Stimulated activated CD8-positive, alpha-beta memory T cell treated with anti-CD3 and anti-CD28 coated beads, Interleukin-15, amount 100 ng/mL, for 48 hours (primary cell): Measurements from ENCODE around the gene FOXC2.

Experiments used
- DNase-seq, 2 donors: peaks; one replicate each; pipeline ENCODE4 v3.0.0-alpha.2; 2020; ENCODE audit warnings: low read depth in 2 of 2

FOXC2 gene

DNA sequence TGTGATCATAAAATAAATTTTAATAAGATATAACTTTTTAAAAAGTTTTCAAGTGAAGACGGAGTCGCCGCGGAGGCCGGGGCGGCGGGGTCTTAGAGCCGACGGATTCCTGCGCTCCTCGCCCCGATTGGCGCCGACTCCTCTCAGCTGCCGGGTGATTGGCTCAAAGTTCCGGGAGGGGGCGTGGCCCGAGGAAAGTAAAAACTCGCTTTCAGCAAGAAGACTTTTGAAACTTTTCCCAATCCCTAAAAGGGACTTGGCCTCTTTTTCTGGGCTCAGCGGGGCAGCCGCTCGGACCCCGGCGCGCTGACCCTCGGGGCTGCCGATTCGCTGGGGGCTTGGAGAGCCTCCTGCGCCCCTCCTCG lies at the start of gene FOXC2:
Gene FOXC2 (plus strand): TSS at position 229 of the 365 bp plus-strand sequence. CDS start 507 bp downstream, outside the sequence.
- peak in 1 of 2 donors; percentile 32 for DNase-seq

DNA sequence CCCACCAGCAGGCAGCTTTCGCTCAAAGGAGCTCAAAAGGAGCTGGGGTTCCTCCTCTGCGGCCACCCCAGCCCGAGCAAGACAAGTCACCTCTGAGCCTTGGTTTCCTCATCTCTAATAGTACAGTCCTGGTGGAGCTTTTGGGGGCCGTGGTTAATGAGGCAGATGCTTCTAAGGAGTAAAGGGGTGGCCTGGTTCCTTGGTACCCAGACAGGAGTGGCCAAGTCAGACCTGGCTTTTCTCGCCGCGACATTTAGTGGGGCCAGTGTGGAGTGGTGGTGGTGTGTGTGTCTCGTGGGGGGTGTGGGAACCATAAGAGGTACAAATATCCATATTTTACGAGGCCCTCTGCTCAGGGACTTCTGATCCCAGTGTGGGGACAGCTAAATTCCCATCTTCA lies 49.6 kb upstream of the FOXC2 start:
- DNase-seq: no peak

DNA sequence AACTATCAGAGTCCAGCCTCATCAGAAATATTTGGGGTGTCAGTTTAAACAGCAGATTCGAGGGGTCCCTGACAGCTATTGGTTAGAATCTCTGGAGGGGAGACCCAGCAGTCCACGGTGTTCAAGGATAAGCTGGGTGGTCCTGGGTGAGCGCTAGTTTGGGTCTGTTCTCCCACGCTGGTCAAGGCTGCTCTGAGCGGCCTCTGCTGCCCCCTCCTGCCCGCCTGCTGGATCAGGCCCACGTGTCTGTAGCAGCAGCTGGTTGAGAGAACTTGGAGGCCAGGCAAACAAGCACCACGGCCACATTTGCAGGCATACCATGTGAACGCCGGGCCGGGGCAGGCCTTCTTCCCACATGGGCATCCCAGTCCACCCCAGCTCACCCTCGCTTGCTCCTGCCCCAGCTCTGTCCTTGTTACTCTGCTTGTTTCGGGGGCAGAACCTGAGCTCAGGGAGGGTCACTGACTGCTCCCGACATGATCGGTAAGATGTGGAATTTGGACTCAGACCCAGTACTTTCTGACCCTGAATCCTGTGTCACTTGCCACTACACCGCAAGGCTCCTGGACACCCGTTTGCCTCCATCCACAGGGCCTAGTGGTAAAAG lies 48.9 kb upstream of the FOXC2 start:
- no peak for DNase-seq

DNA sequence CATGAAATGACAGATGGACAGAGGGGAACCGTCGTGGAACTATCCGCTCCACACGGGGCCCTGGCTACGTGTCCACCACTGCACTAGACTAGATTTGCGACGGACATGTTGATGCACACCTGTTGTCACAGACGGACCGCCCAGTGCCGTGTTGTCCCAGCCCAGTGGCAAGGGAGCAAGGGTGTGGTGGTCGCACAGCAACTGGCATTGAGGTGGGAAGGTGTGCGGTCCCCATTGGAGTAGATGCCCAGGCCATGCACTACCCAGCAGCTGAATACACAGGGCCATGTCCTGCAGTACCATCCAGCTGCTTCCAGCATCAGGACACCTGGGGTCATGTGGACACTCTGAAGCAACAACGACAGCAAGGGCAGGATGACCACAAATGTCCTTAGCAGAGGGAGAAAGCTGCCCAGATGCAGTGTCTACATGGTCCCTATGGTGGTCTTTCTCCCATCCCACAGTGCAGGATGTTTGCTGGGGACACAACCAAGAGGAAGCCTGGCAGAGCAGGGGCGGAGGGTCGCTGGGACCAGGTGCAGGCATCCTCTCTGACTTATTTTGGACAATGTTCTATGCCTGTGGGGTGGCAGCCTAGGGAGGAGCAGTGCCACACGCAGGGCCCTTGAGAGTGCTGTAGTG lies 47.5 kb upstream of the FOXC2 start:
- DNase-seq: no peak

DNA sequence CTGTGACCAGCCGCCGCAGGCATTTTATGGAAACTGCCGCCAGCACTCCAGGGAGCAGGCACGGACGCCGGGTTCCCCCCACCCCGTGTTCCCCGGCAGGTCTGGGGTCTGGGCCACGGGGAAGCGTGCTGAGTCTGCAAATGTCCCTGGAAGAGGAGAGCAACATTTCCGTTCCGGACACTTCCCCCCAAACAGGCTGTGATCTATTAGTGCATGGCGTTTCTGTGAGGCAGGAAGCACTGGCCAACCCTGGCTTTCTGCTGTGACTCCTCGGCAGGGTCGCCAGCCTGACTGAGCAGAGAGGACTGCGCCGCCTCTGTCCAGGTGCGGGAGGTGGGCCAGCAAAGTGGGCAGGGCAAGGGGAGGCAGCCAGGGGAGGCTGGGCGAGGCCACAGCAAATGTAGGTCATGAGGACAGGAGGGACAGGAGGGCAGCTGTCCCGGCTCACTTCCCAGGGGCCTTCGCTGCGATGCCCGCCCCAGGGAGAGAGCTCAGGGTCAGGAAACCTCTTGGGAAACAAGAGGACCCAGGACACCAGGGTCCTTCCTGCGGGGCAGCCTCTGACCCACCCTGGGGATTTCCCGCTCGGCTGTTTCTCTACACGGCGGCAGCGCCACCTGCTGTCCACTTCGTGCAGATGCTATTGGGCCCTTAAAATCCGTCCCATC lies 46.8 kb upstream of the FOXC2 start:
- peak in 1 of 2 donors; percentile 26 for DNase-seq

DNA sequence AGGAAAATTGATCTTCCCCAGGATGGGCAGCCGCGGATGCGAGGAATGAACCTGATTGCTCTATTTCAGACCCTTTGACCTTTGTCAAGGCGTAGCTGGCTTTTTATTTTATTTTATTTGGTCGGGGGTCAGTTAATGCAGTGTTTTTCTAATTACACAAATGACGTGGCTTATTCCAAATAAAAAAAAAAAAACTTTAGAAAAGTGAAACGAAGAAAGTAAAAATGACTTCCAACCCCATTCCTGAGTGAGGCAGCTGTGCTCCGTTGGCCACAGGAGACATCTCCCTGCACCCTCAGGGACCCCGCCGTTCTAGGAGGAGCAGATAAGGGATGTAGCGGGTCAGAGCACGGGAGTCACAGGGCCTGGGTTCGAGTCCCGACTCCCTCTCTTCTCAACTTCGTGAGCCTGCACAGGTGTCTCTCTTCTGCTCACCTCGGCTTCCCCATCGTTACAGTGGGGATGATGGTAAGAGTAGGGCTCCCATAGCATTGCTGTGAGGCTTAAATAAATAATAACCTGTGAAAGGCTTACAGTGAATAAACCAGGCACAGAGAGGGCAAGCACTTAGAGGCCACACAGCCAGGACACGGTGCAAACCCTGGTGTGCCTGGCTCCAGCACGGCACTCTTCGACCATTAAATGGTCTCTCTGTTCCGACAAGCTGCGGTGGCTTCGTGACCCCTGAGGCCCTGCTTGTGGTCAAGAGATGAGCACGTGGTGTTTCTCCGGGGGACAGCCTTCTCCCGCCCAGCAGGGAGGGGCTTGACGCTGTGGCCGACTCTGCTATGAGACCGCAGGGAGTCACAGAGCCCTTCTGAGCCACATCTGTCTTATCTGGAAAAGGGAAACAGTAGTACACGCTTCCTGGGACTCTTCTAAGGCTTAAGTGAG lies 46.1 kb upstream of the FOXC2 start:
- no peak for DNase-seq

DNA sequence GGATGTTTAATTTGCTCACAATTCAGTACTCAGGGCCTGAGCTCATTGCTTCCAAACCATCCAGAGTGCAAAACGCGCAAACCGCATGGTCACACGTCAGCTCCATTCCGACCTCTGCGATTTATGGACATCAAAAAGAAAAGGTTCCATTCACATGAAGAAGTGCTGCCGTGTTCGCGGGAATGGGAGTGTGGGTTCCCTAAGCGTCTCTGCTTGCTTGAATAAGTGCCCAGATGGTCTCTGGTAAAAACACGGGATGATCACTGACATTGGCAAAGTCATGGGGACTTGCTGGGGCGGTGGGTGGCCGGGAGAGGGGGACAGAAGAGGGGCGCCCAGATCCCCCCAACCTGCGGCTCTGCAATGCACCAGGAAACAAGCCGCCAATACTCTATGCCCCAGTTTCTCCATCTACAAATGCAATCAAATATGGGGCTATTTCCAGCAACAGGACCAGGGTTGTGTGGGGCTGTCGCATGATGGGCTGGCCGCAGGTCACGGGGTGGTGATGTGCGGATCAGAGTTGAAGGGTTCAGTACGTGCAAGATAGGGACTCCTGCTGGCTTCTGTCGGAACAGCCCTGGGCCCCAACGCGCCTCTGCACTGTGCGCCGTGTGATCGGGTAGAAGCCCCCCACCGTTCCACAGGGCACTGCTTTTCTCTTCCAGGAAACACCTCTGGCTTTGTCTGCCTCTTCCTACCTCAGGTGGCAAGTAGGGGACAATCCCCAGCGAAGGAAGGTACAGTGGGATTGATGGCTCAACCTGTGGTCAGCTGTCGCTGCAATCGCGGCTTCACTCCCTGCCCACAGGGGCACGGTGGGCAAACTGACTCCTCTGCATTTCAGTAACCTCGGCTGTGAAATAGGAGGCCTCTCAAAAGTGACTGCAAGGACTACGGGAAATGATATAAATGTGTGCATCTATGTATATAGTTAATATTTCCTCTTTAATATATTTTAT lies 45.1 kb upstream of the FOXC2 start:
- DNase-seq: no peak

DNA sequence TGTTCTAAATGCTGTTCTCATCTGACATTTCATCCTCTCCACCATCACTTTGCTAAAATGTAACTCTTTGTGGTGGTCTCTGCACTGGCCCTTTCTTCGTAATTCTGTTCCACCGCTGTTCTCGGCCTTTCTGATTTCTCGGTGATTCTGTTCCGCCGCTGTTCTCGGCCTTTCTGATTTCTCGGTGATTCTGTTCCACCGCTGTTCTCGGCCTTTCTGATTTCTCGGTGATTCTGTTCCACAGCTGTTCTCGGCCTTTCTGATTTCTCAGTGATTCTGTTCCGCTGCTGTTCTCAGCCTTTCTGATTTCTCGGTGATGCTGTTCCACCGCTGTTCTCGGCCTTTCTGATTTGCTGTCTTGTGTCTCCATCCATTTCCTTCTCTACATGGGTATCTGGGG lies 44.0 kb upstream of the FOXC2 start:
- no peak for DNase-seq

DNA sequence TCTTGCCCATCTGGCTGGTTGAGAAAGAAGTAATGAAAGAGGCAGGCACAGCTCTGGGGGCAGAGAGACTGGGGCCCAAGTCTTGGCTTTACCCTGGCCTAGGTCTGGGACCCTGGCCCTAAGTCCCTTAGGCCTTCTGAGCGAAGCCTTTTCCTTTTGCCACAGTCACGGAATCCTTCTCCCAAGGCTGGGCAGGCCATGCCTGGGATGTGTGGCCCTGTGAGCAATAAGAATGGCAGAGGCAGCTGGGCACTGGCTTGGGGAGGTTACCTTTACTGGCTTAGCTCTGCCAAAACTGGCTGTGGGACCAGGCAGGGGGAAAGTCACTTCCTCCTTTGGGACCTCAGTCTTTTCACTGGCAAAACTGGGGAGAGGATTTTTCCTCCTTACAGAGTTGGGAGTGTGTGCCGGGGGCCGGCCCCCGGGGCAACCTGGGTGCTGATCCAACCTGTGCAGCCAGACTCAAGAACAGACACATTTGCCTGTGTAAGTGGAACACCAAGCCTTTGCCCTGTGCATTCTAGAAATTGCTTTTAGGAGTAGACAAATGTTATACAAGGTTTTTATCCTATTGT lies 43.4 kb upstream of the FOXC2 start:
- no peak for DNase-seq

DNA sequence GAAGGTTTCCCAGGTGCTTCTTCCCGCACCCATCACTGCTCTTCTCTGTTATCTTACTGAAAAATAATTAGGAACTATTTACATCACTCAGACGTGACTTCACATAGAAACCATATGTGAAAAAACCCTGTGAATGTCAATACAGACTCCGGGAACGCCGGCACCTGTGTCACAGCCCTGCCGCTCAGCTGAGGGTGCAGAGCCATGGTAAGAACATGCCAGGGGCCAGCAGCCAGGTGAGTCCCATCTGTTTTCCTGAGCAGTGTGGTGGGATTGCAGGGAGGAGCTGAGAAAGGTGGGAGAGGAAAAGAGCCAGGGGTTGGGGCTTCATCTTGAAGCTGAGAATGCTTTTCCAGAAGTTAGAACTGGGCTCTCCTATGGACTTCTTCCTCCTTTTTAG lies 42.6 kb upstream of the FOXC2 start:
- DNase-seq: no peak

DNA sequence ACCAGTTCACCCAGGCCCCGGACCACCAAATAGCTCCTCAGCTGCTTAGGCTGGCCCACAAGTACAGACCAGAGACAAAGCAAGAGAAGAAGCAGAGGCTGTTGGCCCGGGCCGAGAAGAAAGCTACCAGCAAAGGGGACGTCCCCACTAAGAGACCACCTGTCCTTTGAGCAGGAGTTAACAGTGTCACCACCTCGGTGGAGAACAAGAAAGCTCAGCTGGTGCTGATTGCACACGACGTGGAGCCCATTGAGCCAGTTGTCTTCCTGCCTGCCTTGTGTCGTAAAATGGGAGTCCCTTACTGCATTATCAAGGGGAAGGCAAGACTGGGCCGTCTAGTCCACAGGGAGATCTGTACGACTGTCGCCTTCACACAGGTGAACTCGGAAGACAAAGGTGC lies 40.9 kb upstream of the FOXC2 start:
- no peak for DNase-seq

DNA sequence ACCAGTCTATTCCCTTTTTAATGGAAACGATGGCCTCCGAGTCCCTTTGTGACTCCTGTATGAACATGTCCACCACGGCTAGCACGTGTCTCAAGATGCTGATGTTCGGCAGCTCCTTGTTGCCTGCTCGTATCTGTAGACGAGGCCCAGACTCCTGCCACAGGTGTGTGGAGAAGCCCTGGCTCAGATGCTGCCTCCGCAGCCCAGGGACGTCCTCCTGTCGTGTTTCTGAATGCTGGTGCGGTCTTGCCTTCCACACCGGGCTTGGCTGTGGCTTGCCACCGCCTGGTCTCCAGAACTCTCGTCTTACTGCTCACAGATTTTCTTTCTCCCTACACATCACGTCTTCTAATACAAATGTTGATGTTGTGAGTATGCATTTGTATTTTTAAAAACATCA lies 39.3 kb upstream of the FOXC2 start:
- no peak for DNase-seq

DNA sequence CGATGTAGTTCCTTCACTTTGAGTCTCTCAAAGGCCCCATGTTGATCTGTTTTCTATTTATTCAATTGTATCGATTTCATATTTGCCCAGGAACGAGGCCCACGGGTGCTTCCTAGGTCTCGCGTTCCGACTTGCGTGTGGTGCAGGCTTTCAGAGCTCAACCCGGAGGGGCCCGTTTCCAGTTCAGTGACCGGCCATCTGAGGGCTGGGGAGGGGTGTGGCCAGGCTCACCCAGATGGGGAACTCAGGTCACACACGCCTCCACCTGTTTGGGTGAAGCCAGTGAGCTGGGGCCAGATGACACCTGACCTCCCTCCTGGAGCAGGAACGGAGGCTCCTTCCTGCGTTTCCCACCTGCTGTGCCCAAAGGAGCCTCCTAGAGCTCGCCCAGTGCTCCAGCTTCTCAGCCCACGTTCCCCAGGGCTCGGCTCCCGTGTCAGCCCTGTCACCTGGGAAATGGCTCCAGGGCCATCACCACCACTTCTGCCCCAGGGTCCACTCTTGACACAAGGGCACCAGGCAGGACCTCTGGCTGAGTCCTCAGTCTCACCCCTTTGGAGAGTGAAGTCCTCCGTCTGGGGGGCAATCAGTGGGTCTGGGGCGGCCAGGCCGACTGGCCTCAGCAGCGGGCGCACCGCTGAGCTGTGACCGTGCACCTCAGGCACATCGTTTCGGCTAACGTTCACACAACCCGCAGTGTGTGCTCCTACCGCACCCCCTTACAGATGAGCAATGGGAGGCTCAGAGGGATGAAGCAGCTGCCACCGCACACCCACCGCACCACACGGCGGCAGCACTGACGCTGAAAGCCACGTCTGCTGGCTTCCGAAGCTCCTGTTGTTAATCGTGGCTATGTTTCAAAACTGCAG lies 38.3 kb upstream of the FOXC2 start:
- DNase-seq: no peak

DNA sequence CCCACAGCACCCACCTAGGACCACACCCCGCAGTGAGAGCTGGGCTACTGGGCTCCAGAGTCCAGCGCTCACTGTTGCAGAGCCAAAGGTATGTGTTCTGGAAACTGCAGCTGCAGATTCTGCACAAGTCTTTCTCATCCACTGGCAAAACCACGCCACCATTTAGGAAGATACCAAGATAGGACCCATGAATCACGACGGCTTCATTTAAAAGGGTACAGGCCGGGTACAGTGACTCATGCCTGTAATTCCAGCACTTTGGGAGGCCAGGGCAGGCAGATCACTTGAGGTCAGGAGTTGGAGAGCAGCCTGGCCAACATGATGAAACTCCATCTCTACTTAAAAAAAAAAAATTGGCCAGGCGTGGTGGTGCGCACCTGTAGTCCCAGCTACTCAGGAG lies 37.5 kb upstream of the FOXC2 start:
- no peak for DNase-seq

DNA sequence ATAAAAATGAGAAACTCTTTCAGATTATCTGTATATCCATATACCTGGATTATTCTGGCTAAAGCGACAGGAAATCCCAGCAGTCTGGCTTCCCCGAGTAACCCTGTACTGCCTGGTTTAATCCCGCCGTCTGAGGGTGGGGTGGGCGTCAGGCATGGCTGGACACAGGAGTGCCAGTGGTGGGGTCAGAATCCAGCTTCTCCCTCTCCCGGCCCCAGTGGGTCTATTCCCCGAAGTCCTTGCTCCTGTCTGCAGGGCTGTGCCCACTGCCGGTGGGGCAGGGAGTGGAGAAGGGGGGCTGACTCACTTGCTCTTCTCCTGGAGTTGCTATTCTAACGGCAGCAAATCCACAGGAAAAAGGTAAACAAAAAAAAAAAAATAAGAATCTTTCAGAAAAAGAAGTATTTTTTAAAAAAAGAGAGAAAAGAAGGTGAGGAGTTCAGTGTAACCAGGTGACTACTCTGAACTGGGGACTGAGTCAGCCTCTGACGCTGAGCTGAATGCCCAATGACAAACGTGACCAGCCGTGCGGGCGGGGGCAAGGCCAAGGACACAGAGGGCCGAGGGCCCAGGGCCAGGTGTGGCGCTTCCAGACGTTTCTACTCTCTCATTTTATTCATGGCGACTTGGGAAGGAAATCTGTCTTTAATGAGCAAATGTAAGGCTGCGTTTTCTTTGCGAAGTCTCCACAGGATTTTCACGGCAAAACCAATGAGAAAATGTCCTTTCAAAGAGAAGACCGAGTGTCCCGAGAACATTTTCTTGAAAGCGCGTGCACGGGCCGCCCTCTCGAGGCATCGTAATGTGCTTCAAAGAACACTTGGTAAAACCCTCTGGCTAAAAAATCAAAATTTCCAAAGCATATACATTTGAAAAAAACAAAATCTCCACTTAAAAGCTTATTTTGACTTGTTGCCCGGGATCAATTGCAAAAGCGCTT lies 36.1 kb upstream of the FOXC2 start:
- no peak for DNase-seq

DNA sequence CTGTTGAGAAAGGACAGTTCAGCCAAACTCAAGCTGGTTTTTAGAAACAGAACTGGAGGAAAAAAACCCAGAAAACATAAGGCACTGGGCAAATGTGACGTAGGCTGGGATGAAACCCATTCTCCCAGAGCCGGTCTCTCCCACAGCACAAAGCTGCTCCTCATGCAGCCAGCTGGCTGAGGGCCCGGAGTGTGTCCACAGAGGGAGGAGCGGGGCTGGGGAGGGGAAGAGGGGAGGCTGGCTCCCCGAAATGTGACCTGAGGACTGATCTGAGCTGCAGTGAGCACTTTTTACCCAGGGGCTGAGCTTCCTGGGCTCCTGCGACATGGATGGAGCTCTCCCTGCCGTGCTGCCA lies 35.5 kb upstream of the FOXC2 start:
- no peak for DNase-seq

DNA sequence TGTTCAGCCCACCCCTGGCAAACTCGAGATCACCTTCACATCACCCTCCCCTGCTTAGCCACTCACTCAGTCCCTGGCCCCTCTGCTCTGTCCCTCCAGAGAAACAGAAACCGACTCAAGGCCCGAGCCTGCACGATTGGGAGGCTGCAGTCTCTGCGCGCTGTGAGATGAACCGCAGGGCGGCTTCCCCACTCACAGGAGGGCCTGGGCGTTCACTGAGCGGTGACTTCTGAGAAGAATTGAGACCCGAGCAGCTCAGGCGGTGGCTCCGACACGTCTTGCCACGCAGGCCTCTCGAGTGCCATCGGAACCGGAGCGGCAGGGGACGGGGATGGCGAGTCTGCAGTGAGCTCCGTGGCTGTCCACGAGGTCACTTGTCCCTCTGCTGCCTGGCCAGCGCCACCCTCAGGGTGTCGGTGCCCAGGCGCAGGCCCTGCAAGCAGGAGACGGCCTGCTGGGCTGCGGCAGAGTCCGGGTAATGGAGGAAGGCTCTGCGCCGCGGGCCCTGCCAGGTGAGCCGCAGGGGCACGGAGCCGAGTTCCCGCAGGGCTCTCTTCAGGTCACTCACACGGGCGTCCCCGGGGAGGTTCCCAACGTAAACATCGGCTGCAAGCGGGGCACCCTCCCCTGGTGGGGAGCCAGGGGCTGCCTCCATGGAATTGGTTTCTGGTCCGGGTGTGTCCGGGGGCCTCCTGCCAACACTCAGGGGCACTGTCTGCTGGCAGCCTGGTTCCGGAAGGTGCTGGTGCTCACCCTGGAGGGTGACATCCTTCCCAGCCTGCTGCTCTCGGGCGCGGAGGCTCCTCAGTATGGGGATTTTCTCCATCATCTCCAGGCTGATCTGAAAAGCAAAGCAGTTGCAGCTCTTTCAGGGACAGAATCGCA lies 34.7 kb upstream of the FOXC2 start:
- no peak for DNase-seq

DNA sequence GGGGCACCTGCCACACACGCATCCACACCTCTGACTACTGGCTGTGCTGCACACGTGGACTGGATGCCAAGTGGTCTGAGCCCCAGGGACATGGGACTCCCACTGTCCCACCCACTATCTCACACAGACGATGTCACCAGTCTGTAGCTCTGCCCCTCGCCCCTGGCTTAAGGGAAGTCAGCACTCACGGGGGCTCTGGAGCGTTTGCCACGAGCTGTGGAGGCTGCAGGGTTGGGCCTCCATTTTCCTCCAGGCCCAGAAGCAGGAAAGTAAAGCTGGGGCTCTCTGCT lies 34.2 kb upstream of the FOXC2 start:
- no peak for DNase-seq
